Esophagus squamous epithelium (tissue), 4 donors: Measurements from ENCODE around the gene GMDS.

Experiments used
- POLR2A ChIP-seq, 4 donors: fragments of 450-650 bp; IDR thresholded peaks; one replicate each; pipeline ENCODE4 v1.6.1; 2017; ENCODE audit warnings: antibody characterized with exemption in 4 of 4, mild to moderate bottlenecking in 4 of 4, moderate library complexity in 3 of 4
- TF ChIP-seq, protein P1 (sequence below), 6 experiments: fragments of 450-650 bp in 4 of 6; fragments of 200-600 bp in 2 of 6; sonication (generic) in 2 of 6; IDR thresholded peaks; one replicate each; pipeline ENCODE4 v1.5.1; 2016 to 2019; ENCODE audit warnings: antibody characterized with exemption in 6 of 6, mild to moderate bottlenecking in 4 of 6, moderate library complexity in 4 of 6

- TF ChIP-seq, protein P1, sequence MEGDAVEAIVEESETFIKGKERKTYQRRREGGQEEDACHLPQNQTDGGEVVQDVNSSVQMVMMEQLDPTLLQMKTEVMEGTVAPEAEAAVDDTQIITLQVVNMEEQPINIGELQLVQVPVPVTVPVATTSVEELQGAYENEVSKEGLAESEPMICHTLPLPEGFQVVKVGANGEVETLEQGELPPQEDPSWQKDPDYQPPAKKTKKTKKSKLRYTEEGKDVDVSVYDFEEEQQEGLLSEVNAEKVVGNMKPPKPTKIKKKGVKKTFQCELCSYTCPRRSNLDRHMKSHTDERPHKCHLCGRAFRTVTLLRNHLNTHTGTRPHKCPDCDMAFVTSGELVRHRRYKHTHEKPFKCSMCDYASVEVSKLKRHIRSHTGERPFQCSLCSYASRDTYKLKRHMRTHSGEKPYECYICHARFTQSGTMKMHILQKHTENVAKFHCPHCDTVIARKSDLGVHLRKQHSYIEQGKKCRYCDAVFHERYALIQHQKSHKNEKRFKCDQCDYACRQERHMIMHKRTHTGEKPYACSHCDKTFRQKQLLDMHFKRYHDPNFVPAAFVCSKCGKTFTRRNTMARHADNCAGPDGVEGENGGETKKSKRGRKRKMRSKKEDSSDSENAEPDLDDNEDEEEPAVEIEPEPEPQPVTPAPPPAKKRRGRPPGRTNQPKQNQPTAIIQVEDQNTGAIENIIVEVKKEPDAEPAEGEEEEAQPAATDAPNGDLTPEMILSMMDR (IDR thresholded peaks at IDR 0.05), result no peak
- TF ChIP-seq POLR2A (IDR thresholded peaks at IDR 0.05), result no peak
Measured at GRCh38 chr6:1885576-1886011, 359.8 kb downstream of the GMDS start.
